OCI-LY3 (cell line): ENCODE data around the gene PAQR5.

Experiments
- EZH2phosphoT487 ChIP-seq: fragments of 200-600 bp; shearing (Covaris generic); IDR thresholded peaks from 2 replicates; pipeline ENCODE4 v1.6.1; 2018; ENCODE audit warnings: antibody characterized with exemption, mixed run types, low read depth
- TF ChIP-seq, protein P1 (sequence below): fragments of 200-600, 300-600 bp; sonication (generic); IDR thresholded peaks from 2 replicates; pipeline ENCODE4 v1.5.1; 2014; ENCODE audit warnings: antibody characterized with exemption, low read length, low read depth

DNA sequence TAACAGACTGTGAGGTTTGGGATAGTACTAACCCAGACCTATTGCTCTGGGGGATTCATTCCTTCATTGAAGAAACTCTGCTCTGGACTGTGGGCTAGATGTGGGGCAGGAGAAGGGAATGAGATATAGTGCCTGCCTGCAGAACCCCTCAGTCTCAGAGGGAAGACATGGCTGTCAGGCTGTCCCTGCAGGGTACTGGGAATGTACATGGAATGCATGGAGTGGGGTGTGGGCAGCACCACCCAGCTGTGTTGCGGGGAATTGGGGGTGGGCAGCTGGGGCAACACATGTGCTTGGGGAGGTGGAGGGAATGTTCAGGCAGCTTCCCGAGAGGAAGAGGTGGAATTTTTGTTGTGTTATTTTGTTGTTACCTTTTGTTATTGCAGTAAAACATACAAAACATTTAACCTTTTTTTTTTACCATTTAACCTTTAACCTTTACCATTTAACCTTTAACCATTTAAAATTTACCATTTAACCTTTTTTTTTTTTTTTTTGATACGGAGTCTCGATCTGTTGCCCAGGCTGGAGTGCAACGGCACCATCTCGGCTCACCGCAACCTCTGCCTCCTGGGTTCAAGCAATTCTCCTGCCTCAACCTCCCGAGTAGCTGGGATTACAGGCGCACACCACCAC, 7.3 kb downstream of the PAQR5 start:
- TF ChIP-seq, protein P1, sequence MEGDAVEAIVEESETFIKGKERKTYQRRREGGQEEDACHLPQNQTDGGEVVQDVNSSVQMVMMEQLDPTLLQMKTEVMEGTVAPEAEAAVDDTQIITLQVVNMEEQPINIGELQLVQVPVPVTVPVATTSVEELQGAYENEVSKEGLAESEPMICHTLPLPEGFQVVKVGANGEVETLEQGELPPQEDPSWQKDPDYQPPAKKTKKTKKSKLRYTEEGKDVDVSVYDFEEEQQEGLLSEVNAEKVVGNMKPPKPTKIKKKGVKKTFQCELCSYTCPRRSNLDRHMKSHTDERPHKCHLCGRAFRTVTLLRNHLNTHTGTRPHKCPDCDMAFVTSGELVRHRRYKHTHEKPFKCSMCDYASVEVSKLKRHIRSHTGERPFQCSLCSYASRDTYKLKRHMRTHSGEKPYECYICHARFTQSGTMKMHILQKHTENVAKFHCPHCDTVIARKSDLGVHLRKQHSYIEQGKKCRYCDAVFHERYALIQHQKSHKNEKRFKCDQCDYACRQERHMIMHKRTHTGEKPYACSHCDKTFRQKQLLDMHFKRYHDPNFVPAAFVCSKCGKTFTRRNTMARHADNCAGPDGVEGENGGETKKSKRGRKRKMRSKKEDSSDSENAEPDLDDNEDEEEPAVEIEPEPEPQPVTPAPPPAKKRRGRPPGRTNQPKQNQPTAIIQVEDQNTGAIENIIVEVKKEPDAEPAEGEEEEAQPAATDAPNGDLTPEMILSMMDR = no peak
- no peak for TF ChIP-seq EZH2phosphoT487
